Panc1 (cell line): ENCODE results near the gene ROCK2. TPM values are rescaled to one million over a fixed set of nuclear protein-coding genes. Genes with fewer than 3 reads are reported as not detected.

Source experiments
- ATAC-seq: fragments of 200-7000 bp; cut with Tn5 transposase; 2 replicates; pipeline ENCODE4 v1.9.1; 2020; ENCODE audit warnings: mild to moderate bottlenecking, moderate library complexity
- BruUV-seq: library from RNA; stranded (reverse); fragments of 400-500 nt; replicated peaks from 2 replicates; lab custom pipeline; 2021; lab: Mats Ljungman, UMichigan
- CTCF ChIA-PET: fragments of 300-600 bp; sonication (Branson Sonifier 250); formaldehyde crosslinking; loops from one replicate; lab custom pipeline; 2022; ENCODE audit warnings: antibody characterized with exemption; lab: Charles Lee
- POLR2A ChIA-PET: fragments of 300-600 bp; sonication (Branson Sonifier 250); formaldehyde crosslinking; loops from one replicate; lab custom pipeline; 2022; ENCODE audit warnings: antibody characterized with exemption; lab: Charles Lee
- DNase-seq: peaks from one replicate; pipeline ENCODE4 v3.0.0-alpha.2; 2010; ENCODE audit warnings: low read depth, low spot score
- H3K27ac ChIP-seq: 2 replicates; pipeline ENCODE4 v1.5.1; 2011; ENCODE audit warnings: mild to moderate bottlenecking, low read length, inconsistent platforms
- H3K27me3 ChIP-seq: fragments of 200-500 bp; sonication (Bioruptor generic); 2 replicates; pipeline ENCODE4 v1.6.0; 2014; ENCODE audit warnings: low read length, inconsistent platforms; ENCODE audit not compliant: control insufficient read depth, insufficient read depth
- H3K36me3 ChIP-seq: fragments of 200-500 bp; sonication (Bioruptor generic); 2 replicates; pipeline ENCODE4 v1.5.1; 2014; ENCODE audit warnings: inconsistent platforms, mild to moderate bottlenecking, low read length, moderate library complexity; ENCODE audit not compliant: control insufficient read depth, insufficient read depth
- H3K4me1 ChIP-seq: 2 replicates; pipeline ENCODE4 v1.5.1; 2011; ENCODE audit warnings: inconsistent platforms, mild to moderate bottlenecking, low read length, moderate library complexity; ENCODE audit not compliant: control insufficient read depth, insufficient read depth
- H3K4me3 ChIP-seq, 2 experiments: 2 replicates each; pipeline ENCODE4 v1.5.1; 2011 to 2012; ENCODE audit warnings: low read depth in 2 of 2, low read length in 2 of 2, mild to moderate bottlenecking in 2 of 2, inconsistent platforms in 1 of 2, moderate library complexity in 1 of 2
- H3K9me3 ChIP-seq: fragments of 200-500 bp; sonication (Bioruptor generic); 2 replicates; pipeline ENCODE4 v1.5.1; 2014; ENCODE audit warnings: low read depth, mild to moderate bottlenecking, inconsistent platforms, low read length, moderate library complexity; ENCODE audit not compliant: control insufficient read depth, insufficient read depth
- CTCF ChIP-seq: fragments of 450-650 bp; IDR thresholded peaks from 2 replicates; pipeline ENCODE4 v1.5.1; 2017; ENCODE audit warnings: mild to moderate bottlenecking
- POLR2AphosphoS5 ChIP-seq: IDR thresholded peaks from 2 replicates; pipeline ENCODE4 v1.6.1; 2012; ENCODE audit warnings: mild to moderate bottlenecking, low read depth, low read length, moderate library complexity
- REST ChIP-seq, 2 experiments: IDR thresholded peaks; 2 replicates each; pipeline ENCODE4 v1.6.1; 2011 to 2012; ENCODE audit warnings: low read depth in 2 of 2, control low read depth in 1 of 2, low read length in 1 of 2, mild to moderate bottlenecking in 1 of 2, moderate library complexity in 1 of 2; ENCODE audit not compliant: insufficient read depth in 1 of 2
- SIN3A ChIP-seq: IDR thresholded peaks from 2 replicates; pipeline ENCODE4 v1.6.1; 2012; ENCODE audit warnings: low read depth, mild to moderate bottlenecking, low read length, moderate library complexity, borderline replicate concordance; ENCODE audit not compliant: insufficient read depth
- TCF7L2 ChIP-seq: IDR thresholded peaks from 2 replicates; pipeline ENCODE4 v1.6.1; 2011; ENCODE audit warnings: mild to moderate bottlenecking, low read depth, low read length, inconsistent platforms
- in situ Hi-C: cut with HindIII; loops from 2 replicates; pipeline ENCODE4 v1.10.0; 2016; ENCODE audit warnings: low sequenced_read_pairs, low pct_unique_long_range_greater_than_20kb
- intact Hi-C: fragments of 100-400 bp; cut with micrococcal nuclease; formaldehyde crosslinking; loops from one replicate; pipeline ENCODE4 v1.10.0; 2022; ENCODE audit not compliant: unreplicated experiment
- total RNA-seq: library from RNA; stranded (reverse); gene quantifications from one replicate; pipeline ENCODE4 v1.2.1, GENCODE V29; 2021; ENCODE audit not compliant: unreplicated experiment

Gene ROCK2
- total RNA-seq, 1 experiment from 2014 or later: 47.9 TPM

GRCh38 chr2:11146076-11146475 is 198.4 kb downstream of the ROCK2 start:
- ChIA-PET POLR2A (no interaction called here), CTCF (interaction anchor here (0.7 to 1.1 kb wide), 2 partner anchors 13 kb away, joined by 3 read pairs; a partner anchor contains a TSS)
- Histone ChIP-seq H3K36me3 (no peaks in the 10 kb centered on the region), H3K4me1 (no peaks in the 10 kb centered on the region), H3K27me3 (no peaks in the 10 kb centered on the region), H3K4me3 (no peak overlapping the region), H3K27ac (no peak overlapping the region), H3K9me3 (no peaks in the 10 kb centered on the region)
- BruUV-seq: no TSS peak
- no peak for ATAC-seq
- TF ChIP-seq CTCF (no peak), SIN3A (no peak), TCF7L2 (no peak)
- in situ Hi-C loops: no loop called here
- intact Hi-C loops: no loop called here
- no peak for DNase-seq

DNA sequence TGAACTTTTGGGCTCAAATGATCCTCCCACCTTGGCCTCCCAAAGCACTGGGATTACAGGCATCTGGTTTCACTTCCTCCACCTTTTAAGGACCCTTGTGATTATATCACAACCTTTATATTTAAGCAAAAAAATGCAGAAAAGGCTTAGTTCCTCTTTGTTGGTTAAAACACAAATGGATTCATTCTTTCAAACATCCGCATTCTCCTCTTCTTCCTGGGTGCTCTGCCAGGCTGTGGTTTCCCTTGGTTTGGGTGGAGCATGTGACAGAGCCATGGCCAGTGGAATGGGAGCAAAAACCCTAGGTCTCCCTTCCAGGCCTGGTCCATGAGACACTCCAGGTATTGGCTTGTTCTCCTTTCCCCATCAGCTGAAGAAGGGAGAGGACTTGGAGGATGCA is 199.1 kb downstream of the ROCK2 start:
- in situ Hi-C loops: no loop called here
- no peaks in the 10 kb centered on the region for H3K27me3 ChIP-seq
- intact Hi-C loops: no loop called here

More for the DNA sequence above, 199.1 kb downstream of the ROCK2 start:
- H3K9me3 ChIP-seq: no peaks in the 10 kb centered on the region
- DNase-seq (no peak), ATAC-seq (0 out of 2 replicates have a peak, but pooled peaks have one; percentile 52)
- no TSS peak for BruUV-seq
- H3K4me1 ChIP-seq: no peaks in the 10 kb centered on the region
- H3K27ac ChIP-seq: no peak overlapping the region
- no peaks in the 10 kb centered on the region for H3K36me3 ChIP-seq
- H3K4me3 ChIP-seq: no peak overlapping the region
- ChIA-PET CTCF (interaction anchor here (0.7 to 1.1 kb wide), 2 partner anchors 12 to 30 kb away, joined by 3 to 4 read pairs; a partner anchor contains a TSS), POLR2A (interaction anchor here (0.7 kb wide), 1 partner anchor 66 kb away, joined by 3 read pairs; no protein-coding TSS in a partner anchor)
- TF ChIP-seq REST (IDR thresholded peaks at IDR 0.05; ENCODE audit: insufficient read depth in 1 of 2, low read depth in 2 of 2, low read length in 1 of 2): no peak
- no peak for TF ChIP-seq CTCF
- no peak for TF ChIP-seq TCF7L2
- no peak for TF ChIP-seq SIN3A
- no peak for TF ChIP-seq POLR2AphosphoS5
